ENCODE measurements around the gene TRIM32.
"Not testable (repeated sequence)": the region's sequence is repeated elsewhere in the genome, so short reads cannot be mapped to it uniquely, and the experiment has no call there.

TRIM32 gene

GRCh38 chr9:116683535-116683934 is 3.6 kb upstream of the TRIM32 start:
- DNase-seq, result no peak

- DNase-seq, result no peak
Observed at GRCh38 chr9:116685166-116685565, 1.9 kb upstream of the TRIM32 start.

DNA sequence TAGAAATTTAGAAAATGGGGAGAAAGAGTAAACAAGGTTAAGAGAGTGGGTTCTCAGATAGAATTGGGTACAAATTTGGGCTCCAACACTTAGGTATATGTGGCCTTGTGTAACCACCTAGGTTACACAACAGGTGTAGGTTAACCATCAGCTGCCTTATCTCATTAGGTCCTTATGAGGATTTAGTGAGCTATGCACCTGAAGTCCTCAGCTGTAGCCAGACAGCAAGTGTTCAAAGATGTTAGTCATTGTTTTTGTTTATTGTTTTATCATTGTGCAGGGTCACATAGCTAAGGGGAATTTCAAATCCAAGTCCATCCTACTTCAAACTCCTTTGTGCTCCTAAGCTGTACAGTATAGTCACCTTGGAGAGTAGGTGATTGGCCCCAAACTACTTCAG is 970 bp upstream of the TRIM32 start:
- DNase-seq, result no peak

DNA sequence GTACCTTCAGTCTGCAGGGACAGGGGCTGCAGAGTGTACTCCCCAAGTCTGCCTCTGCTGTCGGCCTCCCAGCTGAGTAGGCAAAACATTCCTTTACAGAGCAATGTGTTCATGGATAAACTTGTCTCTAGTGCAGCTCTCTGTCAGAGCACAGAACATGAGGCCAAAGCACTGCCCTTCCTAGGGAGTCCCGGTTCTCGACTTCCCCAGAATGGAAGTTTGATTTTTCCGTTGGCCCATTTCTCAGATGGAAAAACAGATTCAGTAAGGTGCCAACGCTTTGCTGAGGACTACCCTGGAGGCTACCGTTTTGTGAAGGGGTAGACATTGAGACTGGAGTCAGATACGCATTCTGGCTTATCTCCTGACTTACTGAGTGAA is 422 bp upstream of the TRIM32 start:
- peak in 1 of 5 donors; percentile 8 for DNase-seq

DNA sequence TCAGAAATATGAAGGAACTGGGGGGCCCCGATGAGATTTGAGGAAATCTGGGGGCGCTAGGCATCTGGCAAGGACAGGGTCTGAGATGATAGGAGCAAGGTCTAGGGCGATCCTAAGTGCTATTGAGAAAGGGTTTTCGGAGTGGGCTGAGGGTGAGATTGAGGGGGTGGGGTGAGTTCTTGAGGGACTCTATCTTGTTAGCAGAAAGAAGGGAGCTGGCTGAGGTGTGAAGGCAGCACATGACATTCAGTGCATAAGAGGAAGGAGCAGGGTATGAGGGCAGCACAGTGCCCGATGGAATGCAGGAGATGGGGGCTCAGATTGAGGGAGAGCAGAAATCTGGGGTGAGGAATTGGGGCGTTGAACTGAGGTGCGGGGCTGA is 640 bp downstream of the TRIM32 start:
- DNase-seq, result peak in 1 of 5 donors; percentile 8

DNA sequence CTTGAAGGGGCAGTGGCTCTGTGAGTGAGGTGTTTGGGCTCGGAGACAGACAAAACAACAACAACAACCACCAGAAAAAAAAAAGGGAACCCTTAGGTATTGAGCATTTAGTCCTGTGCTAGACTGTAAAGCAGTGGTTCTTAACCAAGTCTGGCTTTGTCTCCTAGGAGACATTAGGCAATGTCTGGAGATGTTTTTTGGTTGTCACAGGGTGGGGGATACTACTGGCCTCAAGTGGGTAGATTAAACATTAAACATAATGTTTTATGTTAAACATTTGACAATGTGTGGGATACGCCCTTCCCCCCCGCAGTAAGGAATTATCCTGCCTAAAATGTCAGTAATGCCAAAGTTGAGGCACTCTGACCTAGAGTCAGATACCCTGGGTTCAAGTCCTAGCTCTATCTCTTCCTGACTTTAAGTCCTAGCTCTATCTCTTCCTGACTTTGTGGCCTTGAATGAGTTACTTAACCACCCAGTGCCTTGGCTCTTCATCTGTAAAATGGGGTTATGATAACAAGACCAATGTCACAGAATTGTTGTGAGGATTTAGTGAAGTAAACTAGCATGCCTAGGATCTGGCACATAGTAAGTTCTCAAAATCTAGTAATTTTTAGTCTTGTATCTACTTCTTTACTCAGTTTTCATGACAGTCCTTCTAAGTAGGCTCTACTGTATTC is 1.8 kb downstream of the TRIM32 start:
- no peak for DNase-seq

DNA sequence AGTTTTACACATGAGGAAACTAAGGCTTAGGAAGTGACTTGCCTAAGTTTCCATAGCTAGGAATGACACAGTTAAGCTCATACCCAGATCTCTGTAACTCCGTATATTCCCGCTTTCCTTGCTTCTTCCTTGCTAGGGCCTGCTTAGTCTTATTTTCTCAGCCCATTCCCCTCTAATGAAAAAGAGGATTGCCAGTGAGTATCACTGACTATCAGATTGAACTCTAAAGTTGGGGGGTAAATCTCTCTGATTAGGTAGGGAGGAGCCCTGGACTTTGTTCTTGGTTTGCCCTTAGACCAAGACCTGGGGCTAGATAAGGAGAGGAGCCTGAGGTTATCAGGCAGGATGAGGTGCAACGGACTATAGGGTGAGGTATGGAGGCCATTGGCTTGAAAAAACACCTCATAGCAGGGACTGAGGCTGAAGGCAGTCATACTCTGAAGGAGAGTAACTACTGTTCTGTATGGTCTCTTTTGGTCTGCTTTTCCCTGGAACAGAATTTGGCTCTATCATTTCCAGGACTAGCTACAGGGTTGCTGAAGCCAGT is 2.5 kb downstream of the TRIM32 start:
- no peak for DNase-seq

GRCh38 chr9:116690805-116691204 is 3.7 kb downstream of the TRIM32 start:
- DNase-seq, result not testable (repeated sequence)

GRCh38 chr9:116691607-116692006 is 4.5 kb downstream of the TRIM32 start:
- no peak for DNase-seq

DNA sequence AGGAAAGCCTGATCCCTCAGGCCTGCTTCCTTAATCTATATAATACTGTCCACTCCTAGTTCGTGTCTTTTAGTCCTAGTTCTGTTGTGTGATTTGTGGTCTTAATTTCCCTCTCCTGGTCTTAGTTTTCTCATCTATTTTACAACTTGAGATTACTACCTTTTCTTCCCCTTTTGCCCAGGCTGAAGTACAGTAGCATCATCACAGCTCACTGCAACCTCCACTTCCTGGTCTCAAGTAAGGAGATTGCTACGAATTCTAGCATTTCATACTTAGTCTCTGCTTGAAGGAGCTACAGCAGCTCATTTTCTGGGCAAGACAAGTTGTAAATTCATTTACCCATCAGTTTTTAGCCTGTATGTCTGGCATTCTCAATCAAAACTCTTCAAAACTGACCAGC is 5.5 kb downstream of the TRIM32 start:
- no peak for DNase-seq

- no peak for DNase-seq
Observed at GRCh38 chr9:116693233-116693731, 6.2 kb downstream of the TRIM32 start.

- DNase-seq, result no peak
Observed at GRCh38 chr9:116694785-116695291, 7.7 kb downstream of the TRIM32 start.

GRCh38 chr9:116695438-116695837 is 8.3 kb downstream of the TRIM32 start:
- DNase-seq, result no peak

DNA sequence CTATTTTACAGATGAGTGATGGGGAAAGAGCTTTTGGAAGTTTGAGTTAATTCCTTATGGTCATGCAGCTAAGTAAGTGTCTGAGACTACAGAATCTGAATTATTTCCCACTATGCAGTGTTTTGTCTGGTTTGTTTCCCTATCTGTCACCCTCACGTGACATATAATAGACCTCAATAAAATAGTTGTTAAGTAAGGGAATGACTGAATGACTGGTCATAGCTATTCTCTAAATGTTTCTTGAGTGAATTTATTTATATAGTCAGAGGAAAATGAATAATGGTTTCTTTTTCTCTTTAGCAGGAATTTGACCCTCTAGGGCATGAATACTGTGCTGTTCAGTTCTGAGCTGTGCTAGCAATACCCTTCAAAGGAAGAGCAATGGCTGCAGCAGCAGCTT is 10.3 kb downstream of the TRIM32 start:
- no peak for DNase-seq

GRCh38 chr9:116697887-116698286 is 10.8 kb downstream of the TRIM32 start:
- DNase-seq, result no peak

- DNase-seq, result no peak
Observed at GRCh38 chr9:116700279-116700678, 13.2 kb downstream of the TRIM32 start.

DNA sequence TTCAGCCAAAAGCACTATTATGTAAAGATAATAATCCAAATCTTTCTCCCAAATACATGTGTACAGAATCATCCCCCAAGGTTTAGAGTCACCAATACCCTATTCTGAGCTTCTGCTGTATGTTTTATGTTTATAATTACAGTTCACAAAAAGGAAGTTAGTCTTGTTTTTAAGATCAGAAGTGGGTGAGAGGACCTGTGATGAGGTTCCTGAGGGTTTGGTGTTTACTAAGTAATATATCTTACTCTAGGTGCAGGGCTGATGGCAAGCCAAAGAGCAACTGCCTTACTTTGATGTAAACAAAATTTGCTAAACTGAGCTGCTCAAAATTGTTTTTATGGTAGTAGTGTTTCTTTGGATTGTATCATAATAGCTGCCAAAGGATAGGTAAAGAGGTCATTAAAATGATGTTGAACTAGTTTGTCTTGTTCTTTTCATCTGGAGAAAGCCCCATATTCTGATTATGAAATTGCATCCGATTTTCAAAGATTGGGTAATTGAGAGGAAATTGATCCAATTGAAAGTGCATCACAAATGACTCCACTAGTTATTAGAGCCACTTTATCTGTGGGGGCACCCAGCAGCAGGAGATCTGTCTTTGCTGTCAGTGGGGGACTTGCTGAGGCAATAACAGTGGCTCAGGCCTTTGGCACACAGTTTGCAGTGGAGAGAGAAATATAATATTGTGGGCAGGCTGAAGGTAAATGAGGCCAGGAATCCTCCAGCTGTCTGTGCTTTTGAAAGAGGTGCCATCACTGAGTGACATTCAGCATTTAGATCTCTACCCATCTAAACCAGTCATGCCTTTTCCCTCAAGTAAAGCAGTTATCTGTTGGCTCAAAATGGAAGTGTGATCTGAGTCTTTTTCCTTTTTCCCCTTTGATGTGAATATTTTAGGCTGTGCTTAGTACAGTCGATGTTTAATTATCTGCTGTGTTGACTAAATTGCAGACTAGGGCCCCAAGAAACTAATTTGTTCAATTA is 14.1 kb downstream of the TRIM32 start:
- peak in 1 of 5 donors; percentile 51 for DNase-seq

GRCh38 chr9:116701940-116702642 is 15.0 kb downstream of the TRIM32 start:
- peak in 1 of 5 donors; percentile 20 for DNase-seq

DNA sequence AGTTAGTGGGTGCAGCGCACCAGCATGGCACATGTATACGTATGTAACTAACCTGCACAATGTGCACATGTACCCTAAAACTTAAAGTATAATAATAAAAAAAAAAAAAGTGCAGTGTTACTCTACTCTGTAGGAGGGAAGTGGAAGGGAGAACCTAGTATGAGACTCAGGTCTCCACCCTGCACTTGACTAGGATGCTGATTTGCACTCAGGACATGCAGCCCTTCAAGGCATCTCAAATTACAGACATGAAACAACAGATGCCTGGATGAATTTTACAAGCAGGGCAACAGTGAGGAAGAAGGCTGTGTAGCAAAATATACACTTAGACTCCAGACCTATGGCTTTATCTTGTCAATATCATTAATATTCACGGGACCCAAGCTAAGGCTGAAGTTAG is 16.5 kb downstream of the TRIM32 start:
- DNase-seq, result no peak

DNA sequence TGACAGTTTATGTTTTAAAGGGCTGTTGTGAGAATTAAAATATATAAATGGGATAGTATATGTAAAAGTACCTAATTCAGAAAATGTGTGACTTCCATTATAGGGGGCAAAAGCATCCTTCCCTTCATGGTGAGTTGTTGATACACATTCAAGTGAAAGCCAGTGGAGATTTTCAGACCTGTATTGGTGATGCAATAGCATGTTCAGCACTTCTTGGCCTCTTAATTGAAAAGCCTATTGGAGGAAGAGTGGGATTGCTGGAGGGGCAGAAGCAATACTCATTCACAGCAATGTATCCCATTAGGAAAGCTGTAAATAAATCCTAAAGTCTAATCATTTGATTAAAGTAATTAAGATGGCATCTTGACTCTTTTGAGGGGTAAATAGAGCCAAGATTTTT is 17.4 kb downstream of the TRIM32 start:
- DNase-seq, result no peak

DNA sequence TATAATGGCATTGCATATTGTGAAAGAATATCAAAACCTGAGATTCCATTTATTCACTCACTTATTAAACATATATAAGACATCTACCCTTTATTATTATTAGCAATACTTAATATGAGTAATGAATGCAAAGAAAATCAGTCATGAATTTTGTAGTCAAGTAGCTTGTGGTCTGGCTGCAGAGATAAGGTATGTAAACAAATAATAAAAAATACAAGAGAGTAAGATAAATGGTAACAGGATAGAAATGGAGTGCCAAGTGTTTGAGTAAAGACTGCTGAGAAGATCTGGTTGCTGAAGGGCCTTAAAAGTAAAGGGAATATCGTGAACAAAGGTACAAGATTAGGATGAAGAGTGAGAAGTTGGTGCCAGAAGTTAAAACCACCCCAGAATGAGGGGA is 18.4 kb downstream of the TRIM32 start:
- no peak for DNase-seq

All from T-helper 1 cell (primary cell).